AG09309 (cell line): ENCODE measurements around the gene LSM6.

ENCODE experiments used
- DNase-seq: peaks from one replicate; pipeline ENCODE4 v3.0.0-alpha.2; 2010; ENCODE audit warnings: low read depth
- H3K4me3 ChIP-seq: 2 replicates; pipeline ENCODE4 v1.5.1; 2011; ENCODE audit warnings: mild to moderate bottlenecking, low read depth, low read length, moderate library complexity; ENCODE audit not compliant: control insufficient read depth
- TF ChIP-seq, protein P1 (sequence below): IDR thresholded peaks from 2 replicates; pipeline ENCODE4 v1.5.1; 2011; ENCODE audit warnings: mild to moderate bottlenecking, low read depth, low read length, inconsistent platforms; ENCODE audit not compliant: insufficient read depth, control insufficient read depth; ENCODE audit errors: missing control alignments

Gene LSM6

DNA sequence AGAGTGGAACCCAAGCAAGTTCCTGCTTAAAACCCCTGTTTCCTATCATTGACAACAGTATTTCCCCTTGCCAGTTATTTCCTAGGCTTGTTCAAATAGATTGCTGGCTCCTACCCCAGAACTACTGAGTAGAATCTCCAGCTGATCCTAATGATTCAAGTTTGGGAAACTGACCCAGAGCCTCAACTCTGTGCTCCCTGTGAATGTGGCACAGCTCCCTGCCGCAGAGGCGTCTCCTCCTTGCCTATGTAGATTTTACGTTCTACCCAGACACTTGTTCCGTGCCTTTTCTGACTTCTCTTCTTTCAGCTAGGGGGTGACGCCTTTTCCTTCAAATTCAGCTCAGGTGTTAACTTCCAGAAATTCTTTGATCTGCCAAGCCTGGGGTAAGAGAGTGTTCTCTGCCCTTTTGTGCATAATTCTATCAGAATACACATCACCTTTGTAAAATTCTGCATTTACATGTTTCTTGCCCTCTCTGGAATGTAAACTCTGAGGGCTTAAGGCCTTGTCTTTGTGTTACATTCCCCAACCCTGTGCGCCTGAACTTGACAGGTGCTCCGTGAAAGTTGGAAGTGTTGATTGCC lies 4.4 kb downstream of the LSM6 start:
- TF ChIP-seq, protein P1, sequence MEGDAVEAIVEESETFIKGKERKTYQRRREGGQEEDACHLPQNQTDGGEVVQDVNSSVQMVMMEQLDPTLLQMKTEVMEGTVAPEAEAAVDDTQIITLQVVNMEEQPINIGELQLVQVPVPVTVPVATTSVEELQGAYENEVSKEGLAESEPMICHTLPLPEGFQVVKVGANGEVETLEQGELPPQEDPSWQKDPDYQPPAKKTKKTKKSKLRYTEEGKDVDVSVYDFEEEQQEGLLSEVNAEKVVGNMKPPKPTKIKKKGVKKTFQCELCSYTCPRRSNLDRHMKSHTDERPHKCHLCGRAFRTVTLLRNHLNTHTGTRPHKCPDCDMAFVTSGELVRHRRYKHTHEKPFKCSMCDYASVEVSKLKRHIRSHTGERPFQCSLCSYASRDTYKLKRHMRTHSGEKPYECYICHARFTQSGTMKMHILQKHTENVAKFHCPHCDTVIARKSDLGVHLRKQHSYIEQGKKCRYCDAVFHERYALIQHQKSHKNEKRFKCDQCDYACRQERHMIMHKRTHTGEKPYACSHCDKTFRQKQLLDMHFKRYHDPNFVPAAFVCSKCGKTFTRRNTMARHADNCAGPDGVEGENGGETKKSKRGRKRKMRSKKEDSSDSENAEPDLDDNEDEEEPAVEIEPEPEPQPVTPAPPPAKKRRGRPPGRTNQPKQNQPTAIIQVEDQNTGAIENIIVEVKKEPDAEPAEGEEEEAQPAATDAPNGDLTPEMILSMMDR = no peak
- DNase-seq = no peak
- H3K4me3 ChIP-seq = no peak overlapping the region

DNA sequence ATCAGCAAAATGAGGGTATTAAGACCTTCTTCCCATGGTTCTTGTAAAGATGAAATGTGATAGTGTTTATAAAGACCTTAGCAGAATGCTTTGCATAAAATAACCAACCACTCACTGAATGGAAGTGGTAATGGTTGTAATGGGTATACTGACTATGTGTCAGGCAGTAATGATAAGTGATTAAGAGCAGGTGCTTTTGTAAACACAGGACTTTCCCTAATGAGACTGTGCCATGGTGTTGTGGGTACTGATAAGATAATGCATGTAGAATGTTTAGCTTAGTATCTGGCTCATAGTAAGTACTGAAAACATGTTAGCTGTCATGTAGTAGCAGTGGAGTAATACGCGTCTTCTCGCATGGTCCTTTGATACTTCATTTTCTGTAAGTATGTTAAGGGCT lies 6.9 kb downstream of the LSM6 start:
- DNase-seq = no peak
- no peak overlapping the region for H3K4me3 ChIP-seq
- TF ChIP-seq, protein P1 = no peak

DNA sequence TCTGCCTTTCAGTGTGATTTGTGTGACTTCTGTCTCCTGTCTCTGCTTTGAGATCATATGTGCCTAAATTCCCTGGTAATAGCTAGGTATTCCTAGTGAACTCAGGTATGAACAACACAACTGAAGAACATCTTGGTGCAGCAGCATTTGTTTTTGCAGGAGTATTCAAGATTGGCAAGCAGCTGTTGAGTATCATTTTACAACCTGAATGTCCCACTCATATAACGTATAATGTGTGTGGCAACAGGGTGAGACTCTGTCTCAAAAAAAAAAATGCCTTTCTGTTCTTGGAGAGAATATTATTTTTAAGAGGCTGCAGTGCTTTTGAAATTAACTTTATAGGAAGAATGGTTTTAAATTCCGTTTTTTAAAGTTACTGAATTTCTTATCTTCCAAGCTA lies 7.7 kb downstream of the LSM6 start:
- no peak overlapping the region for H3K4me3 ChIP-seq
- DNase-seq = no peak
- TF ChIP-seq, protein P1 = no peak

DNA sequence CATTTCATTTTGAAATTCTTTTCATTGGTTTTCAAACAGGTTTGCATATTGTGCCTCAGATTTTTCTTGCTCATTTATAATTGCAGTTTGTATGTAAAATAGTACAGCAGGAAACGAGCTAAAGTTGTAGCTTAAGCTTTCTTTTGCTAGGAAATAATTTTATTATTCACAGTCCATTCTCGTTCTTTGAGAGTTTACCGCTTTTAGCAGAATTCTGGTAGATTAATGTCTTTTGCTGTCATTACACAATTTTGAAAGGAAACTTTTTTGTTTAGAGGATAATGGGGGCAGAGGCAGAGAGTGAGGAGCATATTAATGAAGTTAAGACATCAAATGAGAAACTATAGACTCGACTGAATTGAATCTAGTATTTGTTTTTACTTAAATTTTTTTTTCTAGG lies 10.5 kb downstream of the LSM6 start:
- H3K4me3 ChIP-seq = no peak overlapping the region
- DNase-seq = no peak
- TF ChIP-seq, protein P1 = no peak

DNA sequence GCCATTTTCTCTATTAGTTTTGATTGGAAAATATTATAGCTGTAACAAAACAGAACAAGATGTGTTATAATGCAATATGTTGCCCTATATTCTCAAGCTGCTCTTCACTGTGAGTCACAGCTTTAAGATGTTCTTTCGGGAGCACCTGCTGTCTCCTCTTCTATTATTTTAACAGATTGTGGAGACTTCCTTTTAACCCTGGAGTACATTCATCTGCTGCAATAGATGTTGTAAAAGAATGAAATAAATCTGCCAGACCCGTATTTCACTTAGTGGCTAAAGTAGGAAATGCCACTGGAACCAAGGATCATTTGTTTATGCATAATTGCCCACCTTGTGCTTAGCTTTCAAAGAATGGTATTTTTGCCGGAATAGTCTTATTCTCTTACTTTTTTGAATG lies 11.1 kb downstream of the LSM6 start:
- DNase-seq = no peak
- TF ChIP-seq, protein P1 = no peak
- no peak overlapping the region for H3K4me3 ChIP-seq

DNA sequence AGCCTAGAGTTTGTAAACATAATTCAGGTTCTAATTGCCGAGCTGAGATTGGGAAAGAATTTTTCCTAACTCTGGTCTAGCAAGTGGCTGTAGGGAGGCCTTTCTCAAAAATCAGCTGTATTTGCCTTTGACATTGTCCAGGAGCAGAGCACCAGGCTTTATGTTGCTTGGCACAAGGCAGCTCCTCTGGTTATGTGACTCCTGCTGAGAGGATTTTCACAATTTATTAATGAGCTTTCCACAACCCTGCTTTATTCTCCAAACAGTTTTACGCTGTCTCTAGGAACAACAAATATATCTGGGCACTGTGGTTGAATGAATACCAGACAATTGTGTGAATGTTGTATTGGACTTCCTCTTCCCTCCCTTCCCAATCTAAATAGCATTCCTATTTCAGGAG lies 14.9 kb downstream of the LSM6 start:
- H3K4me3 ChIP-seq = no peak overlapping the region
- no peak for DNase-seq
- TF ChIP-seq, protein P1 = no peak
